Measurements from ENCODE around the gene GRM5.

DNA sequence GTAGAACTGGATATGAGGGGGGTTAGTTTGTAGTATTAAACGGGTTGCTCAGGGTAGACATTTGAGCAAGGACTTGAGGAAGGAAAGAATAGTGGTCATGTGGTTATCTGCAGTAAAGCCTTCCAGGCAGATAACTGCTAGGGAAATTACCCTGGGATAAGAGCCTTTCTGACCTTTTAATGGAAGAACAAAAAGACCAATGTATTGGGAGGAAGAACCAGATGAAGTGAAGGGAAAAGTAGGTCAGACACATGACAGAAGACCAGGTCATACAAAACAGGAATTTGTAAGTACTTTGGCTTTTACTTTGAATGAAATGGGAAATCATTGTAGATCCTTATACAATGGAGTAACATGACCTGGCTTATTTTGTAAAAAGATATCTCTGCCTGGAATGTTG lies 486.3 kb downstream of the GRM5 start:
- TF ChIP-seq, protein P1, sequence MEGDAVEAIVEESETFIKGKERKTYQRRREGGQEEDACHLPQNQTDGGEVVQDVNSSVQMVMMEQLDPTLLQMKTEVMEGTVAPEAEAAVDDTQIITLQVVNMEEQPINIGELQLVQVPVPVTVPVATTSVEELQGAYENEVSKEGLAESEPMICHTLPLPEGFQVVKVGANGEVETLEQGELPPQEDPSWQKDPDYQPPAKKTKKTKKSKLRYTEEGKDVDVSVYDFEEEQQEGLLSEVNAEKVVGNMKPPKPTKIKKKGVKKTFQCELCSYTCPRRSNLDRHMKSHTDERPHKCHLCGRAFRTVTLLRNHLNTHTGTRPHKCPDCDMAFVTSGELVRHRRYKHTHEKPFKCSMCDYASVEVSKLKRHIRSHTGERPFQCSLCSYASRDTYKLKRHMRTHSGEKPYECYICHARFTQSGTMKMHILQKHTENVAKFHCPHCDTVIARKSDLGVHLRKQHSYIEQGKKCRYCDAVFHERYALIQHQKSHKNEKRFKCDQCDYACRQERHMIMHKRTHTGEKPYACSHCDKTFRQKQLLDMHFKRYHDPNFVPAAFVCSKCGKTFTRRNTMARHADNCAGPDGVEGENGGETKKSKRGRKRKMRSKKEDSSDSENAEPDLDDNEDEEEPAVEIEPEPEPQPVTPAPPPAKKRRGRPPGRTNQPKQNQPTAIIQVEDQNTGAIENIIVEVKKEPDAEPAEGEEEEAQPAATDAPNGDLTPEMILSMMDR (IDR thresholded peaks at IDR 0.05; ENCODE audit: low read depth, low read length): no peak
- no peak for TF ChIP-seq EZH2phosphoT487 (IDR thresholded peaks at IDR 0.05; ENCODE audit: low read depth)
